Measurements from ENCODE around the gene CARD11.

CARD11 gene

GRCh38 chr7:2870471-2870931 is 173.2 kb downstream of the CARD11 start:
- H3K27me3 ChIP-seq (ENCODE audit: insufficient read depth, low read length) = no peaks in the 10 kb centered on the region
- no peak overlapping the region for H3K27ac ChIP-seq (ENCODE audit: low read length)
- H3K9me3 ChIP-seq (ENCODE audit: insufficient read depth, low read depth, low read length) = no peaks in the 10 kb centered on the region
- no peaks in the 10 kb centered on the region for H3K4me1 ChIP-seq (ENCODE audit: insufficient read depth, low read length)
- no peak overlapping the region for H3K9ac ChIP-seq (ENCODE audit: low read depth, low read length)
- H3K4me3 ChIP-seq (ENCODE audit: low read length) = no peak overlapping the region
- H3K36me3 ChIP-seq (ENCODE audit: insufficient read depth, low read depth, low read length) = no peaks in the 10 kb centered on the region

- Histone ChIP-seq H3K27ac (ENCODE audit: low read length) (no peak overlapping the region), H3K27me3 (ENCODE audit: insufficient read depth, low read length) (no peaks in the 10 kb centered on the region), H3K4me1 (ENCODE audit: insufficient read depth, low read length) (no peaks in the 10 kb centered on the region), H3K9me3 (ENCODE audit: insufficient read depth, low read depth, low read length) (no peaks in the 10 kb centered on the region), H3K4me3 (ENCODE audit: low read length) (no peak overlapping the region), H3K36me3 (ENCODE audit: insufficient read depth, low read depth, low read length) (no peaks in the 10 kb centered on the region), H3K9ac (ENCODE audit: low read depth, low read length) (no peak overlapping the region)
Observed at GRCh38 chr7:2869981-2870380, 173.7 kb downstream of the CARD11 start.

- H3K9me3 ChIP-seq (ENCODE audit: insufficient read depth, low read depth, low read length) = no peaks in the 10 kb centered on the region
- H3K4me3 ChIP-seq (ENCODE audit: low read length) = no peak overlapping the region
- H3K27ac ChIP-seq (ENCODE audit: low read length) = no peak overlapping the region
- H3K9ac ChIP-seq (ENCODE audit: low read depth, low read length) = no peak overlapping the region
- H3K27me3 ChIP-seq (ENCODE audit: insufficient read depth, low read length) = no peaks in the 10 kb centered on the region
- no peaks in the 10 kb centered on the region for H3K4me1 ChIP-seq (ENCODE audit: insufficient read depth, low read length)
- H3K36me3 ChIP-seq (ENCODE audit: insufficient read depth, low read depth, low read length) = no peaks in the 10 kb centered on the region
Observed at GRCh38 chr7:2866601-2867000, 177.1 kb downstream of the CARD11 start.

- Histone ChIP-seq H3K9me3 (ENCODE audit: insufficient read depth, low read depth, low read length) (no peaks in the 10 kb centered on the region), H3K9ac (ENCODE audit: low read depth, low read length) (no peak overlapping the region), H3K4me3 (ENCODE audit: low read length) (no peak overlapping the region), H3K27me3 (ENCODE audit: insufficient read depth, low read length) (no peaks in the 10 kb centered on the region), H3K27ac (ENCODE audit: low read length) (no peak overlapping the region), H3K36me3 (ENCODE audit: insufficient read depth, low read depth, low read length) (no peaks in the 10 kb centered on the region), H3K4me1 (ENCODE audit: insufficient read depth, low read length) (no peaks in the 10 kb centered on the region)
Observed at GRCh38 chr7:2864999-2865670, 178.5 kb downstream of the CARD11 start.

- no peaks in the 10 kb centered on the region for H3K4me1 ChIP-seq (ENCODE audit: insufficient read depth, low read length)
- no peaks in the 10 kb centered on the region for H3K36me3 ChIP-seq (ENCODE audit: insufficient read depth, low read depth, low read length)
- H3K27ac ChIP-seq (ENCODE audit: low read length) = no peak overlapping the region
- H3K9ac ChIP-seq (ENCODE audit: low read depth, low read length) = no peak overlapping the region
- H3K9me3 ChIP-seq (ENCODE audit: insufficient read depth, low read depth, low read length) = no peaks in the 10 kb centered on the region
- no peak overlapping the region for H3K4me3 ChIP-seq (ENCODE audit: low read length)
- H3K27me3 ChIP-seq (ENCODE audit: insufficient read depth, low read length) = no peaks in the 10 kb centered on the region
Observed at GRCh38 chr7:2864204-2864985, 179.3 kb downstream of the CARD11 start.

- Histone ChIP-seq H3K9ac (ENCODE audit: low read depth, low read length) (no peak overlapping the region), H3K27ac (ENCODE audit: low read length) (no peak overlapping the region), H3K9me3 (ENCODE audit: insufficient read depth, low read depth, low read length) (no peaks in the 10 kb centered on the region), H3K4me3 (ENCODE audit: low read length) (no peak overlapping the region), H3K36me3 (ENCODE audit: insufficient read depth, low read depth, low read length) (no peaks in the 10 kb centered on the region), H3K27me3 (ENCODE audit: insufficient read depth, low read length) (peaks cover 5% of the 10 kb centered on the region; the same call in 1 of the 2 replicates), H3K4me1 (ENCODE audit: insufficient read depth, low read length) (no peaks in the 10 kb centered on the region)
Observed at GRCh38 chr7:2863461-2864066, 180.1 kb downstream of the CARD11 start.

- no peak overlapping the region for H3K4me3 ChIP-seq (ENCODE audit: low read length)
- no peaks in the 10 kb centered on the region for H3K4me1 ChIP-seq (ENCODE audit: insufficient read depth, low read length)
- H3K36me3 ChIP-seq (ENCODE audit: insufficient read depth, low read depth, low read length) = no peaks in the 10 kb centered on the region
- no peak overlapping the region for H3K27ac ChIP-seq (ENCODE audit: low read length)
- H3K9ac ChIP-seq (ENCODE audit: low read depth, low read length) = no peak overlapping the region
- peaks cover 8% of the 10 kb centered on the region; the same call in 1 of the 2 replicates for H3K27me3 ChIP-seq (ENCODE audit: insufficient read depth, low read length)
- H3K9me3 ChIP-seq (ENCODE audit: insufficient read depth, low read depth, low read length) = no peaks in the 10 kb centered on the region
Observed at GRCh38 chr7:2862831-2863361, 180.8 kb downstream of the CARD11 start.

GRCh38 chr7:2861509-2861908 is 182.2 kb downstream of the CARD11 start:
- Histone ChIP-seq H3K9me3 (ENCODE audit: insufficient read depth, low read depth, low read length) (no peaks in the 10 kb centered on the region), H3K4me3 (ENCODE audit: low read length) (no peak overlapping the region), H3K9ac (ENCODE audit: low read depth, low read length) (no peak overlapping the region), H3K27me3 (ENCODE audit: insufficient read depth, low read length) (peaks cover 8% of the 10 kb centered on the region; the same call in 1 of the 2 replicates), H3K27ac (ENCODE audit: low read length) (no peak overlapping the region), H3K4me1 (ENCODE audit: insufficient read depth, low read length) (no peaks in the 10 kb centered on the region), H3K36me3 (ENCODE audit: insufficient read depth, low read depth, low read length) (no peaks in the 10 kb centered on the region)

GRCh38 chr7:2860627-2861133 is 183.0 kb downstream of the CARD11 start:
- Histone ChIP-seq H3K4me3 (ENCODE audit: low read length) (no peak overlapping the region), H3K9ac (ENCODE audit: low read depth, low read length) (no peak overlapping the region), H3K36me3 (ENCODE audit: insufficient read depth, low read depth, low read length) (no peaks in the 10 kb centered on the region), H3K27ac (ENCODE audit: low read length) (no peak overlapping the region), H3K27me3 (ENCODE audit: insufficient read depth, low read length) (peaks cover 15% of the 10 kb centered on the region; the same call in 1 of the 2 replicates), H3K9me3 (ENCODE audit: insufficient read depth, low read depth, low read length) (no peaks in the 10 kb centered on the region), H3K4me1 (ENCODE audit: insufficient read depth, low read length) (no peaks in the 10 kb centered on the region)

- H3K9me3 ChIP-seq (ENCODE audit: insufficient read depth, low read depth, low read length) = no peaks in the 10 kb centered on the region
- no peak overlapping the region for H3K9ac ChIP-seq (ENCODE audit: low read depth, low read length)
- no peaks in the 10 kb centered on the region for H3K36me3 ChIP-seq (ENCODE audit: insufficient read depth, low read depth, low read length)
- H3K27me3 ChIP-seq (ENCODE audit: insufficient read depth, low read length) = peaks cover 15% of the 10 kb centered on the region; the same call in 1 of the 2 replicates
- H3K4me3 ChIP-seq (ENCODE audit: low read length) = no peak overlapping the region
- no peaks in the 10 kb centered on the region for H3K4me1 ChIP-seq (ENCODE audit: insufficient read depth, low read length)
- no peak overlapping the region for H3K27ac ChIP-seq (ENCODE audit: low read length)
Observed at GRCh38 chr7:2859952-2860351, 183.7 kb downstream of the CARD11 start.

GRCh38 chr7:2858621-2859020 is 185.0 kb downstream of the CARD11 start:
- Histone ChIP-seq H3K36me3 (ENCODE audit: insufficient read depth, low read depth, low read length) (no peaks in the 10 kb centered on the region), H3K4me3 (ENCODE audit: low read length) (no peak overlapping the region), H3K4me1 (ENCODE audit: insufficient read depth, low read length) (no peaks in the 10 kb centered on the region), H3K27ac (ENCODE audit: low read length) (no peak overlapping the region), H3K9ac (ENCODE audit: low read depth, low read length) (no peak overlapping the region), H3K9me3 (ENCODE audit: insufficient read depth, low read depth, low read length) (no peaks in the 10 kb centered on the region), H3K27me3 (ENCODE audit: insufficient read depth, low read length) (peaks cover 21% of the 10 kb centered on the region; the same call in 1 of the 2 replicates)

Measured in iPS-20b (cell line).